Skeletal muscle tissue (tissue), 4 donors: Measurements from ENCODE around the gene SLC7A10. TPM values are rescaled to one million over a fixed set of nuclear protein-coding genes. Genes with fewer than 3 reads are reported as not detected.

Experiments
- H3K27ac ChIP-seq: one replicate; pipeline ENCODE4 v1.7.0; 2013; ENCODE audit warnings: mild to moderate bottlenecking, low read depth, low read length, inconsistent platforms
- H3K27me3 ChIP-seq, 3 donors: one replicate each; pipeline ENCODE4 v1.7.0; 2013; ENCODE audit warnings: low read length in 3 of 3; ENCODE audit not compliant: control insufficient read depth in 3 of 3, insufficient read depth in 3 of 3
- H3K36me3 ChIP-seq, 3 donors: one replicate each; pipeline ENCODE4 v1.7.0; 2013; ENCODE audit warnings: low read length in 3 of 3; ENCODE audit not compliant: control insufficient read depth in 3 of 3, insufficient read depth in 3 of 3
- H3K4me1 ChIP-seq, 3 donors: one replicate each; pipeline ENCODE4 v1.7.0; 2013; ENCODE audit warnings: low read length in 3 of 3, mild to moderate bottlenecking in 3 of 3; ENCODE audit not compliant: control insufficient read depth in 3 of 3, insufficient read depth in 3 of 3
- H3K4me3 ChIP-seq, 3 donors: one replicate each; pipeline ENCODE4 v1.7.0; 2013; ENCODE audit warnings: low read length in 3 of 3
- H3K9ac ChIP-seq, 3 donors: one replicate each; pipeline ENCODE4 v1.7.0; 2013; ENCODE audit warnings: low read length in 3 of 3, mild to moderate bottlenecking in 3 of 3, moderate library complexity in 2 of 3, low read depth in 1 of 3
- H3K9me3 ChIP-seq, 3 donors: one replicate each; pipeline ENCODE4 v1.7.0; 2013; ENCODE audit warnings: low read length in 3 of 3; ENCODE audit not compliant: control insufficient read depth in 3 of 3
- total RNA-seq: library from RNA; depleted of rRNA; stranded (reverse); fragments of >200 nt; gene quantifications from one replicate; pipeline ENCODE4 v1.2.3, GENCODE V29; 2014
- donor health status: Osteomylitis.

Gene SLC7A10
- total RNA-seq, 1 donor from 2014 or later, result 9.4 TPM

GRCh38 chr19:33248553-33248953, 22.9 kb upstream of the SLC7A10 start:
- no peak overlapping the region for H3K4me3 ChIP-seq
- peaks cover 0 to 10% (median 2%) of the 10 kb centered on the region in 3 donors for H3K9me3 ChIP-seq
- H3K9ac ChIP-seq, result no peak overlapping the region
- H3K4me1 ChIP-seq, result peaks cover 0 to 7% (median 0%) of the 10 kb centered on the region in 3 donors
- no peaks in the 10 kb centered on the region for H3K36me3 ChIP-seq
- no peak overlapping the region for H3K27ac ChIP-seq
- peaks cover 0 to 13% (median 10%) of the 10 kb centered on the region in 3 donors for H3K27me3 ChIP-seq

GRCh38 chr19:33248104-33248503, 22.5 kb upstream of the SLC7A10 start:
- Histone ChIP-seq H3K27ac (no peak overlapping the region), H3K9ac (no peak overlapping the region), H3K4me3 (no peak overlapping the region), H3K27me3 (peaks cover 0 to 11% (median 7%) of the 10 kb centered on the region in 3 donors), H3K9me3 (peaks cover 0 to 10% (median 2%) of the 10 kb centered on the region in 3 donors), H3K4me1 (peaks cover 0 to 7% (median 0%) of the 10 kb centered on the region in 3 donors), H3K36me3 (no peaks in the 10 kb centered on the region)

DNA sequence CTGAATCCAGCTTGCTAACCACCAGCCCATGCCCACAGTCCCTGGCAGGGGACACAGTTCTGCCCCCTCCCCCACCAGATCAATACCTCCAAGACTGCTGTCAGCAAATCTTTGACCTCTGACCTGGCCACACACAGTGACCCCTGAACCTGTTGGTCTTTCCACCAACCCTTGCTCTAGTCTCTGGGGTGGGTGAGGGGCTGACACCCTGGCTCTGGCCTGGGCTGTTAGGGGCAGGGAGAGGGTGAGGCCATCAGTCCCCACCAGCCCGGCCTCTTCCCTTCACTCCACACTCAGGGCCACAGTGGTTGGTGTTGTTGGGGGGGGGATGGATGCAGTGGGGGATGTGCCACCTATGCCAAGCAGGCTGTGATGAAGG, 21.8 kb upstream of the SLC7A10 start:
- H3K27ac ChIP-seq, result no peak overlapping the region
- no peak overlapping the region for H3K9ac ChIP-seq
- peaks cover 0 to 7% (median 0%) of the 10 kb centered on the region in 3 donors for H3K4me1 ChIP-seq
- no peaks in the 10 kb centered on the region for H3K36me3 ChIP-seq
- H3K27me3 ChIP-seq, result peaks cover 0 to 11% (median 4%) of the 10 kb centered on the region in 3 donors
- H3K4me3 ChIP-seq, result no peak overlapping the region
- H3K9me3 ChIP-seq, result peaks cover 0 to 10% (median 2%) of the 10 kb centered on the region in 3 donors

- H3K27me3 ChIP-seq, result peaks cover 0 to 11% (median 4%) of the 10 kb centered on the region in 3 donors
- H3K9ac ChIP-seq, result no peak overlapping the region
- H3K27ac ChIP-seq, result no peak overlapping the region
- peaks cover 0 to 7% (median 0%) of the 10 kb centered on the region in 3 donors for H3K4me1 ChIP-seq
- H3K36me3 ChIP-seq, result no peaks in the 10 kb centered on the region
- H3K4me3 ChIP-seq, result no peak overlapping the region
- peaks cover 0 to 10% (median 2%) of the 10 kb centered on the region in 3 donors for H3K9me3 ChIP-seq
These were observed 21.2 kb upstream of the SLC7A10 start for GRCh38 chr19:33246709-33247440.

GRCh38 chr19:33245948-33246708, 20.5 kb upstream of the SLC7A10 start:
- H3K27ac ChIP-seq, result no peak overlapping the region
- peaks cover 0 to 10% (median 2%) of the 10 kb centered on the region in 3 donors for H3K9me3 ChIP-seq

DNA sequence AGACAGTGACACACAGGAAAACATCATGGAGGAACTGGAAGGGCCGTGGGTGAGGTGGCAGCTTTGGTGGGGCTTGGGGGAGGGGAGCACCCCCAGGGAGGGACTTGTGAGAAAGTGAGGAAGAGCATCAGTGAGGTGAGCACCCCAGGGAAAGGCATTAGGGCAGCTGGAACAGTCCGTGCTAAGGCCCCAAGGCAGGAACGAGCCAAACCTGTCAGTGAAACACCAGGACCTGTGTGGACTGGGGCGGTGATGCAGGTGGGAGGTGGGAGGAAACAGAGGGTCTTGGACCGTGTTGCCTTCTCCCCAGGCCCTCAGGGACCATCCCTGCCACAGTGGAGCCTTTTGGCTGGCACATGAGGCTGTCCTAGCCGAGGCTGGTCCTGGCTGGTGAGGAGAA, 17.3 kb upstream of the SLC7A10 start:
- no peak overlapping the region for H3K9ac ChIP-seq
- no peak overlapping the region for H3K4me3 ChIP-seq

More at GRCh38 chr19:33245948-33246708, 20.5 kb upstream of the SLC7A10 start:
- H3K36me3 ChIP-seq, result no peaks in the 10 kb centered on the region
- no peak overlapping the region for H3K4me3 ChIP-seq
- H3K9ac ChIP-seq, result no peak overlapping the region
- H3K27me3 ChIP-seq, result peaks cover 0 to 4% (median 4%) of the 10 kb centered on the region in 3 donors
- peaks cover 0 to 7% (median 2%) of the 10 kb centered on the region in 3 donors for H3K4me1 ChIP-seq

GRCh38 chr19:33242131-33242530, 16.5 kb upstream of the SLC7A10 start:
- Histone ChIP-seq H3K4me3 (no peak overlapping the region), H3K36me3 (no peaks in the 10 kb centered on the region), H3K9ac (no peak overlapping the region), H3K27me3 (peaks cover 0 to 6% (median 3%) of the 10 kb centered on the region in 3 donors), H3K4me1 (peaks cover 0 to 2% (median 0%) of the 10 kb centered on the region in 3 donors), H3K9me3 (peaks cover 0 to 10% (median 2%) of the 10 kb centered on the region in 3 donors), H3K27ac (no peak overlapping the region)

More for the DNA sequence above, 17.3 kb upstream of the SLC7A10 start:
- Histone ChIP-seq H3K9me3 (peaks cover 0 to 10% (median 2%) of the 10 kb centered on the region in 3 donors), H3K27me3 (peaks cover 0 to 6% (median 3%) of the 10 kb centered on the region in 3 donors), H3K36me3 (no peaks in the 10 kb centered on the region), H3K27ac (no peak overlapping the region), H3K4me1 (peaks cover 0 to 2% (median 0%) of the 10 kb centered on the region in 3 donors)

DNA sequence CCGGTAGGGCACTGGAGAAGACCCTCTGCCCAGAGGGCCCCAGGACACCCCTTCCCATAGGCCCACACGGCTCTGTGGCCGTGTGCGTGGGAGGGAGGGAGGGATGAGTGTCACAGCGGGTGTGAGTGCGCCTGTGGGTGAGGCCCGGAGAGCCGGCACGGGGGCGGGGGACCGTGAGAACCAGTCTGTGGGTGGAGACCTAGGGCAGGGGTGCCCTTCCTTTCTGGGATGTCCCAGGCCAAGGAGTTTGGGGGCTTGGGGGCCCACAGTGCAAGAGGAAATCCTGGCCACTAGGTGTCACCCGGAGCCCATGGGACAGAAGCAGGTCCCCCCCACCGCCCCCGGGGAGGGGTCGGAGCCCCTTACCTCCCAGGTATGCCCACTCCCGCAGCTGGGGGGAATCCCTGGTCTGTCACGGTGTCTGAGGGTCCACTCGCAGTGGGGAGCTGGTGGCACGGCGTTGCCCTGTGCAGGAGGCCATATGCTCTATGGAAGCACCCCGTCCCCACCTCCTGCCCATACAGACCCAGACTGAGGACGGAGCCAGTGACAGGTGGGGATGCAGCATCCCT, 16.0 kb upstream of the SLC7A10 start:
- no peak overlapping the region for H3K9ac ChIP-seq
- H3K27ac ChIP-seq, result no peak overlapping the region
- no peaks in the 10 kb centered on the region for H3K36me3 ChIP-seq
- peaks cover 0 to 6% (median 3%) of the 10 kb centered on the region in 3 donors for H3K27me3 ChIP-seq
- H3K4me3 ChIP-seq, result no peak overlapping the region
- peaks cover 0 to 10% (median 2%) of the 10 kb centered on the region in 3 donors for H3K9me3 ChIP-seq
- peaks cover 0 to 2% (median 0%) of the 10 kb centered on the region in 3 donors for H3K4me1 ChIP-seq

DNA sequence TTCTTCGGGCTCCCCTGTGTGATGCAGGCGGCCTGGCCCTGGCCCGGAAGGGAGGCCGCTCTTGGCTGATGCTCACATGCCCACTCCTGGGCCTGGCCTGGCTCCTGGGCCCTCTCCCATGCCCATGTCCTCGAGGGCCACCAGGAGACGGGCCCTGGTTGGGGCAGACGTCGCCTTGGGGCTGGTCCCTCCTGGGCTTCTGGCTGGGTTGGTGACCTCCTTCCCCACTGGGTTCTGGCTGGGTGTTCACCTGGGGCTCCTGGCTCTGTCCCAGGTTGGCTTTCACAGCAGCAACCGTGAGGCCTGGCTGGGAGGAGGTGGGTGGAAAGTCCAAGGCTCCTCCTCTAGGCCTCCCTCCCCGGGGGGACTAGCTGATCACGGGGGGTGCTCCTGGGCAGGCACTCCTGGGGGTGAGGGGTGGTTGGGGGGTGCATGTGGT, 15.5 kb upstream of the SLC7A10 start:
- Histone ChIP-seq H3K4me1 (peaks cover 0 to 2% (median 0%) of the 10 kb centered on the region in 3 donors), H3K27me3 (peaks cover 0 to 6% (median 3%) of the 10 kb centered on the region in 3 donors), H3K4me3 (no peak overlapping the region), H3K36me3 (no peaks in the 10 kb centered on the region), H3K9ac (no peak overlapping the region), H3K9me3 (peaks cover 0 to 9% (median 2%) of the 10 kb centered on the region in 3 donors), H3K27ac (no peak overlapping the region)
